Kidney glomerular epithelial cell (primary cell): ENCODE measurements around the gene CLDN8.

Experiments used
- DNase-seq: peaks from one replicate; lab custom pipeline; 2025; lab: John Stamatoyannopoulos, UW

CLDN8 gene

GRCh38 chr21:30200000-30200399, 15.9 kb downstream of the CLDN8 start:
- no peak for DNase-seq

GRCh38 chr21:30194701-30195299, 21.1 kb downstream of the CLDN8 start:
- peak; percentile 50 for DNase-seq

- DNase-seq: no peak
Observed at GRCh38 chr21:30193201-30193600, 22.7 kb downstream of the CLDN8 start.

GRCh38 chr21:30190554-30190953, 25.3 kb downstream of the CLDN8 start:
- DNase-seq: no peak

GRCh38 chr21:30189773-30190172, 26.1 kb downstream of the CLDN8 start:
- no peak for DNase-seq

GRCh38 chr21:30186242-30186641, 29.7 kb downstream of the CLDN8 start:
- no peak for DNase-seq

- no peak for DNase-seq
Observed at GRCh38 chr21:30168086-30168485, 47.8 kb downstream of the CLDN8 start.

GRCh38 chr21:30166705-30167104, 49.2 kb downstream of the CLDN8 start, which contains the start of gene CLDN17:
CLDN17 (minus strand) TSS chr21:30166805; CDS start chr21:30166617, 188 bp downstream.
- no peak for DNase-seq

GRCh38 chr21:30166171-30166570, 49.7 kb downstream of the CLDN8 start:
- no peak for DNase-seq

- DNase-seq: no peak
Observed at GRCh38 chr21:30164796-30165195, 51.1 kb downstream of the CLDN8 start.
